Measurements from ENCODE around the gene LRP6.

DNA sequence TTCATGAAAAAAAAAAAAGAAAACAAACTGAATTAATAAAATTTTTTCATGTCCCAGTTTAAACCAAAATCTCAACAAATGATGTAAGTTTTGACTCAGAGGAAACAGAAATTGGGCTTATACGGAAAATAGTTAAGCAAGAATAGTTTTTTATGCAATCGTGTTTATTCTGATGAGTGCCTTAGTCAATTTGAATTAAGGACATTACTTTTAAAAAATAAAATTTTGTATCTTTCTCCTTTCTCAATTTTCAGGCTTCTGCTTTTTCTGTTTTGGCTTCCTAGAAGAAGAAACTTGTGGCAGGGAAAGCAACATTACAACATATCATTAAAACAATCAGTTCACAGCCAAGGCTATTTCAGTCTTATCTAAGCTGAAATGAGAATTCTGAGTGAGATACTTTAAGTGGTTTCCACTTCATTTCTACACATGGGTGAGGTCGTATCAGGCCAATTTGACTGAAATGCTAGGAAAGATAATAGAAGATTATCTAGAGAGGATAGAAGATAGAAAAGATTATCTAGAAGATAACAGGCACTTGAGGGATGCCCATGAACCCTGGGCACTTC lies 143.7 kb downstream of the LRP6 start:
- TF ChIP-seq, protein P1, sequence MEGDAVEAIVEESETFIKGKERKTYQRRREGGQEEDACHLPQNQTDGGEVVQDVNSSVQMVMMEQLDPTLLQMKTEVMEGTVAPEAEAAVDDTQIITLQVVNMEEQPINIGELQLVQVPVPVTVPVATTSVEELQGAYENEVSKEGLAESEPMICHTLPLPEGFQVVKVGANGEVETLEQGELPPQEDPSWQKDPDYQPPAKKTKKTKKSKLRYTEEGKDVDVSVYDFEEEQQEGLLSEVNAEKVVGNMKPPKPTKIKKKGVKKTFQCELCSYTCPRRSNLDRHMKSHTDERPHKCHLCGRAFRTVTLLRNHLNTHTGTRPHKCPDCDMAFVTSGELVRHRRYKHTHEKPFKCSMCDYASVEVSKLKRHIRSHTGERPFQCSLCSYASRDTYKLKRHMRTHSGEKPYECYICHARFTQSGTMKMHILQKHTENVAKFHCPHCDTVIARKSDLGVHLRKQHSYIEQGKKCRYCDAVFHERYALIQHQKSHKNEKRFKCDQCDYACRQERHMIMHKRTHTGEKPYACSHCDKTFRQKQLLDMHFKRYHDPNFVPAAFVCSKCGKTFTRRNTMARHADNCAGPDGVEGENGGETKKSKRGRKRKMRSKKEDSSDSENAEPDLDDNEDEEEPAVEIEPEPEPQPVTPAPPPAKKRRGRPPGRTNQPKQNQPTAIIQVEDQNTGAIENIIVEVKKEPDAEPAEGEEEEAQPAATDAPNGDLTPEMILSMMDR (IDR thresholded peaks at IDR 0.05; ENCODE audit: low read depth, low read length, poor library complexity, severe bottlenecking), result no peak
- no peak for TF ChIP-seq EZH2phosphoT487 (IDR thresholded peaks at IDR 0.05; ENCODE audit: borderline replicate concordance, low read length)
